ENCODE measurements around the gene LTBP1. TPM values are rescaled to one million over a fixed set of nuclear protein-coding genes. Genes with fewer than 3 reads are reported as not detected.
"Not testable (repeated sequence)": the region's sequence is repeated elsewhere in the genome, so short reads cannot be mapped to it uniquely, and the experiment has no call there.

Gene LTBP1
- total RNA-seq, 1 donor from 2014 or later, result 102 TPM

- no peak for DNase-seq (ENCODE audit: extremely low spot score, unreplicated experiment)
- no peak for TF ChIP-seq CTCF (IDR thresholded peaks at IDR 0.05)
- H3K4me1 Mint-ChIP-seq (ENCODE audit: unreplicated experiment), result peaks cover 5% of the 10 kb centered on the region
- no peak overlapping the region for H3K27ac Mint-ChIP-seq (ENCODE audit: unreplicated experiment)
- no peaks in the 10 kb centered on the region for H3K36me3 Mint-ChIP-seq (ENCODE audit: unreplicated experiment)
- no peak overlapping the region for H3K4me3 Mint-ChIP-seq (ENCODE audit: unreplicated experiment)
- peaks cover 9% of the 10 kb centered on the region for H3K27me3 Mint-ChIP-seq (ENCODE audit: unreplicated experiment)
- no peaks in the 10 kb centered on the region for H3K9me3 Mint-ChIP-seq (ENCODE audit: unreplicated experiment)
These were observed 28.0 kb upstream of the LTBP1 start for GRCh38 chr2:32918774-32919173.

DNA sequence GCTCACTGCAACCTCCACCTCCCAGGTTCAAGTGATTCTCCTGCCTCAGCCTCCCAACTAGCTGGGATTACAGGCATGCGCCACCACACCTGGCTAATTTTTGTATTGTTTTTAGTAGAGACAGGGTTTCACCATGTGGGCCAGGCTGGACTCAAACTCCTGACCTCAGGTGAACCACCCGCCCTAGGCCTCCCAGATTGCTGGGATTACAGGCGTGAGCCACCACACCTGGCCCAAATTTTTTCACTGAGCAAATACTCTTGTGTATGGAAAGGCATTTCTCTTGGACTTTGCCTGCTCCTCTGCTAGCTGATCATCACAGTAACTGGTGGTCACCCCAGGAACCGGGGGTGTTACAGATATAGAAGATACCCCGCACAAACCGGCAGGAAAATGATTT is 26.9 kb upstream of the LTBP1 start:
- not testable (repeated sequence) for H3K27me3 Mint-ChIP-seq (ENCODE audit: unreplicated experiment); H3K4me1 Mint-ChIP-seq (ENCODE audit: unreplicated experiment); DNase-seq (ENCODE audit: extremely low spot score, unreplicated experiment); H3K4me3 Mint-ChIP-seq (ENCODE audit: unreplicated experiment); H3K36me3 Mint-ChIP-seq (ENCODE audit: unreplicated experiment); H3K27ac Mint-ChIP-seq (ENCODE audit: unreplicated experiment); H3K9me3 Mint-ChIP-seq (ENCODE audit: unreplicated experiment)

DNA sequence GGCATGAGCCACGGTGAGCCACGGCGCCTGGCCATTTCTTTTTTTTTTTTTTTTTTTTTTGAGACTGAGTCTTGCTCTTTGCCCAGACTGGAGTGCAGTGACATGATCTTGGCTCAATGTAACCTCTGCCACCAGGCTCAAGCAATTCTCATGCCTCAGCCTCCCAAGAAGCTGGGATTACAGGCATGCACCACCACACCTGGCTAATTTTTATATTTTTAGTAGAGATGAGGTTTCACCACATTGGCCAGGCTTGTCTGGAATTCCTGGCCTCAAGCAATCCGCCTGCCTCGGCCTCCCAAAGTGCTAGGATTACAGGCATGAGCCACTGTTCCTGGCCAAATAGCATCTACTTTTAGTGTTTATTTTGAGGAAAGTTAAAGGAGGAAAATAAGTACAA is 25.3 kb upstream of the LTBP1 start:
- not testable (repeated sequence) for H3K4me3 Mint-ChIP-seq (ENCODE audit: unreplicated experiment); H3K9me3 Mint-ChIP-seq (ENCODE audit: unreplicated experiment); H3K4me1 Mint-ChIP-seq (ENCODE audit: unreplicated experiment)

DNA sequence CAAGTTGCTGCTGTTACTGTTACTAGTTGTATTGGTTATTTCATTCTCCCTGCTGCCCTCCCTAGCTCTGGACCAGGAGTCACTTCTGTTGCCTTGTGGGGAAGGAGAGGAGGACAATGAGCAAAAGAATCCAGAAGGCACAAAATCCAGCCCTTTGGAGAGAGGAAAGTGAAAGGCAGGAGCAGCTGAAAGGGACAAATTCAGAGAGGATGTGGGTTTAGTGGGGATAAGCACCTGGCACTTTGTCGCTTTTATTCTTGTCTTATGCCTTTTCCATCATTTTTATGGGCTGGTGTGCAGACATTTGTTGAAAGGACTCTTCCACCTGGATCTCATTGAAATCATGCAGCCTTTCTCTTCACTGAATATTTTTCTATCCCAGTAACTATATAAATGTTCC is 24.3 kb upstream of the LTBP1 start:
- Mint-ChIP-seq H3K27ac (ENCODE audit: unreplicated experiment) (no peak overlapping the region), H3K4me3 (ENCODE audit: unreplicated experiment) (no peak overlapping the region), H3K4me1 (ENCODE audit: unreplicated experiment) (peaks cover 5% of the 10 kb centered on the region), H3K27me3 (ENCODE audit: unreplicated experiment) (peaks cover 9% of the 10 kb centered on the region), H3K9me3 (ENCODE audit: unreplicated experiment) (no peaks in the 10 kb centered on the region), H3K36me3 (ENCODE audit: unreplicated experiment) (no peaks in the 10 kb centered on the region)
- TF ChIP-seq CTCF (IDR thresholded peaks at IDR 0.05), result no peak
- no peak for DNase-seq (ENCODE audit: extremely low spot score, unreplicated experiment)

More for the DNA sequence above, 25.3 kb upstream of the LTBP1 start:
- H3K36me3 Mint-ChIP-seq (ENCODE audit: unreplicated experiment); H3K27me3 Mint-ChIP-seq (ENCODE audit: unreplicated experiment); DNase-seq (ENCODE audit: extremely low spot score, unreplicated experiment); H3K27ac Mint-ChIP-seq (ENCODE audit: unreplicated experiment): not testable (repeated sequence)

DNA sequence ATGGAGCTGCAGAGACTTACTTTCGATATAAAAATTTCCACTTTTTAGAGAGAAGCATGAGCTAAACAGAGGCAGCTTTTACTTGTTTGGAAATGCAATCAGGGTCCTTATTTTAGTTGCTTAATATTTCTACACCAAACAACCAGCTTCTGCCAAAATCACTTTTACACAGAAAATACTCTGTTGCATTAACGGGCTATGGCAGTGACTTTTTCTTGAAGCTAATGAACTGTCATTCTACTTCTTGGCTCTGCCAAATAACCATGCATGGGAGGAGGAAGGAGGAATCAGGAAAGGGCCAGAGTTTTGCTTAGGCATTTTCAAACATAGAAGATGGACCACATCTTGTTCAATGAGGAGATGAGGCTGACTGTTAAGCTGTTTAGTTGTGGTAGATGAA is 23.6 kb upstream of the LTBP1 start:
- no peak for DNase-seq (ENCODE audit: extremely low spot score, unreplicated experiment)
- Mint-ChIP-seq H3K36me3 (ENCODE audit: unreplicated experiment) (no peaks in the 10 kb centered on the region), H3K9me3 (ENCODE audit: unreplicated experiment) (no peaks in the 10 kb centered on the region), H3K27ac (ENCODE audit: unreplicated experiment) (no peak overlapping the region), H3K4me1 (ENCODE audit: unreplicated experiment) (peaks cover 5% of the 10 kb centered on the region), H3K27me3 (ENCODE audit: unreplicated experiment) (peaks cover 9% of the 10 kb centered on the region), H3K4me3 (ENCODE audit: unreplicated experiment) (no peak overlapping the region)
- no peak for TF ChIP-seq CTCF (IDR thresholded peaks at IDR 0.05)

GRCh38 chr2:32925283-32925815 is 21.4 kb upstream of the LTBP1 start:
- Mint-ChIP-seq H3K4me1 (ENCODE audit: unreplicated experiment) (no peaks in the 10 kb centered on the region), H3K27me3 (ENCODE audit: unreplicated experiment) (no peaks in the 10 kb centered on the region), H3K4me3 (ENCODE audit: unreplicated experiment) (no peak overlapping the region), H3K36me3 (ENCODE audit: unreplicated experiment) (no peaks in the 10 kb centered on the region), H3K27ac (ENCODE audit: unreplicated experiment) (no peak overlapping the region), H3K9me3 (ENCODE audit: unreplicated experiment) (no peaks in the 10 kb centered on the region)
- no peak for DNase-seq (ENCODE audit: extremely low spot score, unreplicated experiment)
- TF ChIP-seq CTCF (IDR thresholded peaks at IDR 0.05), result no peak

Data from osteocyte (in vitro differentiated cells).